RWPE1 (cell line): ENCODE results near the gene CCL11.

Experiments
- CTCF ChIA-PET: fragments of 350-600 bp; sonication (Branson Sonifier 250); formaldehyde crosslinking; extraction: SDS; loops from one replicate; lab custom pipeline; 2021; lab: Yijun Ruan, JAX
- POLR2A ChIA-PET: fragments of 400-600 bp; formaldehyde crosslinking; extraction: SDS; loops from one replicate; lab custom pipeline; 2020; ENCODE audit warnings: antibody characterized with exemption; ENCODE audit not compliant: low non-redundant PET; lab: Yijun Ruan, JAX
- DNase-seq: peaks from one replicate; pipeline ENCODE4 v3.0.0; 2012; ENCODE audit warnings: low spot score
- H3K27ac ChIP-seq: fragments of 450-650 bp; 2 replicates; pipeline ENCODE4 v1.5.1; 2017
- CTCF ChIP-seq: fragments of 450-650 bp; conservative IDR thresholded peaks from 2 replicates; pipeline ENCODE4 v1.5.1; 2017; ENCODE audit warnings: low read depth, mild to moderate bottlenecking

CCL11 gene

DNA sequence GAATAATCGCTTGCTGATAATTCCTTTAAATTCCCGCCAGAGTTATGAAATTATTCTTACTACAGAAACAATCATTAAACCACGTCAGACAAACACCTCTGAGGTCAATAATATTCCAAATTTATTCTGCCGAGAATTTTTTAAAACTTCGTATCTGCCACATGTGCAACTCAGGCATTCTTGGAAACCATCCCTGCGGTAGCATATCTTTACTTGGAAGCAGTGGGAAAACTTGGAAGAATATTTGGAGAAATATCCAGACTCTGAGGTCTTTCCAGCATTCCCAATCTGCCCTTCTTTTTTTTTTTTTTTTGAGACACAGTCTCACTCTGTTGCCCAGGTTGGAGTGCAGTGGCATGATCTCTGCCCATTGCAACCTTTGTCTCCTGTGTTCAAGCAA, 2.0 kb upstream of the CCL11 start:
- ChIA-PET CTCF (no interaction called here), POLR2A (no interaction called here)

DNA sequence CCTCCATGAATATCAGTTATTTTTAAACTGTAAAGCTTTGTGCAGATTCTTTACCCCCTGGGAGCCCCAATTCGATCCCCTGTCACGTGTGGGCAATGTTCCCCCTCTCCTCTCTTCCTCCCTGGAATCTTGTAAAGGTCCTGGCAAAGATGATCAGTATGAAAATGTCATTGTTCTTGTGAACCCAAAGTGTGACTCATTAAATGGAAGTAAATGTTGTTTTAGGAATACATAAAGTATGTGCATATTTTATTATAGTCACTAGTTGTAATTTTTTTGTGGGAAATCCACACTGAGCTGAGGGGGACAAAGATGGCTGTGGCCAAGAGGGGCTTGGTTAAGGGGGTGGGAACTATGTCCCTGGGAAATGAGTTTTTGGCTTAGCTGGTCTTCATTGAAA, 2.3 kb downstream of the CCL11 start:
- H3K27ac ChIP-seq, result no peak overlapping the region
- ChIA-PET POLR2A (no interaction called here), CTCF (no interaction called here)
- no peak for TF ChIP-seq CTCF
- no peak for DNase-seq

More for the DNA sequence above, 2.0 kb upstream of the CCL11 start:
- no peak for DNase-seq
- TF ChIP-seq CTCF, result no peak
- H3K27ac ChIP-seq, result no peak overlapping the region

- CTCF ChIA-PET, result interaction anchor here (1.2 kb wide), 1 partner anchor 71 kb away, joined by 3 read pairs; no protein-coding TSS in a partner anchor
- no peak for TF ChIP-seq CTCF
- no peak overlapping the region for H3K27ac ChIP-seq
- no peak for DNase-seq
- POLR2A ChIA-PET, result no interaction called here
Observed at GRCh38 chr17:34290586-34290985, 5.0 kb downstream of the CCL11 start.

GRCh38 chr17:34291721-34292348, 6.3 kb downstream of the CCL11 start:
- ChIA-PET POLR2A (no interaction called here), CTCF (interaction anchor here (0.6 kb wide), 2 partner anchors 380 to 1844 kb away, joined by 3 to 4 read pairs; no protein-coding TSS in a partner anchor)
- no peak for DNase-seq
- TF ChIP-seq CTCF, result no peak
- no peak overlapping the region for H3K27ac ChIP-seq

DNA sequence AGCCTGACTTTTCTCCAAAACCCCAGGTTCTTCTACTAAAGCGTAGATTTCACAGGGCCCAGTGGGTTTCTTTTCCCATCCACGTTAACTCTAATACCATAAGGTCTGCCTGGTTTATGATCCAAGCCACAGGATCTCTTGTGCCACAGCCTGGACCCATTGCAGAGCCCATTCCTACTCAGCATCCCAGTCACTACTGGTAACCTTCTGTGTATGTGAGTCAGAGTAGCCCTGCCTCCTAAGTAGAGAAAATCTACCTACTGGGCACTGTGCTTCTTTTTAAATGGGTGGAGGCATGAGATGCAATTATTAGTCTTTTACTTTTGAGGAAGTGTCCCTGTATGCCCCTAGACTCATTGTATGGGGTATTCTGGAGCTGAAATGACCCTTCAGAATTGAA, 13.5 kb downstream of the CCL11 start:
- CTCF ChIA-PET, result interaction anchor here (1.0 kb wide), 1 partner anchor 128 kb away, joined by 3 read pairs; no protein-coding TSS in a partner anchor
- no peak overlapping the region for H3K27ac ChIP-seq
- no peak for TF ChIP-seq CTCF
- DNase-seq, result no peak
- POLR2A ChIA-PET, result no interaction called here

DNA sequence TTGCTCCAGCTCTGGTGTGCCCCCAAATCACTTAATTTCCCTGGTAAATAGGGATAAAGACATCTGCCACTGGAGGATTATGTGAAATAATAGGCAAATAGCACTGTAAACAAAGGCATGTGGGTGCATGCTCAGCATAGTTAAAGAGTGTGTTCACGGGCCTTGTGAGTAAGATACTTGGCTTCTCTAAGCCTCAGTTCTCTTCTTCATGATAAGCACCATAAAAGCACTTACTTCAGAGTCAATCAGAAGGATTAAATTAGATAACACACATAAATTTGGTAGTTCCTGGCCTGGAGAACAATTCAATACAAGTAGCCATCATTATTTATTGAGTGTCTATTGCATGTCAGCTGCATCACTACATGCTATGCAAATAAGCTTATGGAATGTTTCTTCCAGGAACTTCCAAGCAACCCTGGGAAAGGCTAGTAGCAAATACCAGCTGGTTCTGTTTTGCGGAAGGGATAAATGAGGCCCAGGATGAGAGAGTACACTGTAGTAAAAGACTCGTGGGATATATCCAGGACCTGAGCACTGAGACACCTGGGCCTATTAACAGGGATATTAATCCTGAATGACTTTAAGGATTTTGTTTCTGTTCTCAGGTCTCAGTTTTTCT, 14.5 kb downstream of the CCL11 start:
- DNase-seq, result no peak
- H3K27ac ChIP-seq, result no peak overlapping the region
- CTCF ChIA-PET, result interaction anchor here (0.6 kb wide), 1 partner anchor 1295 kb away, joined by 5 read pairs; no protein-coding TSS in a partner anchor
- no peak for TF ChIP-seq CTCF
- POLR2A ChIA-PET, result no interaction called here
